HG02938 (cell line): ENCODE data around the gene BHLHA15.
A peak's percentile ranks its signal among the peaks of the same experiment; 100 is the strongest.

ENCODE experiments used
- ATAC-seq: cut with Tn5 transposase; IDR thresholded peaks from one replicate; pipeline ENCODE4 v1.9.1; 2021; ENCODE audit warnings: mild to moderate bottlenecking, moderate library complexity; ENCODE audit not compliant: unreplicated experiment

BHLHA15 gene

GRCh38 chr7:98240961-98241673 lies 29.9 kb downstream of the BHLHA15 start:
- ATAC-seq: no peak

DNA sequence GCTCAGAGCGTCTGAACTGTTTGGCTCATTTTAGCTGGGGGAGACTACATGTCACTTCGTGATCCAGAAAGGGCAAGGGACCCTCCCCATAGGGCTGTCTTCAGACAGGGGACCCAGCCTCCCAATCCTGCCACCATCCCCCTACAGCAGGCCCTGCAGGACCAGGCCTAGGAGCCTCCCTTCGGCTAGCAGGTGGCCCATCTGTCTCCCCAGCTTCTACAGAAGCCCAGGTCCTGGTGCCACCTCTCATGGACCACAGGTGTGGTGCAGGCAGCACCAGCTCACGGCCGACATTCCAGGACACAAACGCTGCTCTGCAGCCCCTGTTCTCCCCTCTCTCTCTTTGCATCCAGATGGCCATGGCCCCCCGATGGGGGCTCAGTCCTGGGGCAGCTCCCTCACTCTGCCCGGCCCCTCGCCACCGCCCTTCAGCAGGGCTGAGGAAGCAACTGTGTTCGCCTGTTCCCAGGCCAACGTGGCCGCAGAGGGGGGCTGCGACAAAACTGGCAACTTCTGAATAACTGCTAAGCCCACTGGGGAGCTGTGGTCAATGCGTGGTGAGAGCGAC lies 30.5 kb downstream of the BHLHA15 start:
- ATAC-seq: no peak

DNA sequence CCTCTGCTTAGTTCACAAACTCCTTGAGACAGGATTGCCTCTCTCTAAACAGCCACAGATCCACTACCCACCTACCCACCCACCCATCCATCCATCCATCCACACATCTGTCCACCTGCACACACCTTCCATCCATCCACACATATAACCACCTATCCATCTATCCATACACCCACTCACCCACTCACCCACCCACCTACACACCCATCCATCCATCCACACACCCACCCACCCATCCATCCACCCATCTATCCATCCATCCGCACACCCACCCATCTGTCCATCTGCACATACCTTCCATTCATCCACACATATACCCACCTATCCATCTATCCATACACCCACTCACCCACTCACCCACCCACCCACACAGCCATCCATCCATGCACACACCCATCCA lies 31.1 kb downstream of the BHLHA15 start:
- ATAC-seq: no peak

DNA sequence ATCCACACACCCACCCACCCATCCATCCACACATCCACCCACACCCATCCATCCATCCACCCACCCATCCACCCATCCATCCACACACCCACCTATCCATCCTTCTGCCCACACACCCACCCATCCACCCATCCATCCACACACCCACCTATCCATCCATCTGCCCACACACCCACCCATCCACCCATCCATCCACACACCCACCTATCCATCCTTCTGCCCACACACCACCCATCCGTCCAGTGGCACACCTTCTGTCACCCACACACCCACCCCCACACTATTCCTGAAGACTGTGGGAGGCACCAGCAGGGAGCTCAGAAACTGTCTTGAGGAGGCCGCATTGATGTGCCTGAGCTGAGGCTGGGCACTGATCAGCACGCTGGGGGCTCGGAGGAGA lies 31.7 kb downstream of the BHLHA15 start:
- no peak for ATAC-seq

- no peak for ATAC-seq
These were observed 33.6 kb downstream of the BHLHA15 start for GRCh38 chr7:98244871-98245270.

DNA sequence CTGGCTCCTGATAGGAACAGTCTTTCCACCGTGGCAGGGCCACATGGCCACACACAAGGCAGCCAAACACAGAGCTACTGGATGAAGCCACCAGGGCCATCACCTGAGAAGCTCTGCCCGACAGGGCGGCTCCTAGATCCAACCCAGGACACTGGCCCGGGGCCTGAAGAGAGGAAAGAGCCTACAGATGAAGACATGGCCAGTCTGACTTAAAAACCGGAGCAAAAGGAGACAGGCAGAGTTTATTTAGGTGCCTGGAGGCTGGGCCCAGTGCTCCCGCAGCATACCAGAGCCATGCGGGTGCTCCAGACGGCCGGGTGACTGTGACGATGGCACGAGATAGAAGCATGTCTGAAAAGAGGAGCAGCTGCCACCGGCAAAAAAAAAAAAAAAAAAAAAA lies 36.9 kb downstream of the BHLHA15 start:
- ATAC-seq: no peak

GRCh38 chr7:98249106-98249505 lies 37.9 kb downstream of the BHLHA15 start:
- no peak for ATAC-seq

DNA sequence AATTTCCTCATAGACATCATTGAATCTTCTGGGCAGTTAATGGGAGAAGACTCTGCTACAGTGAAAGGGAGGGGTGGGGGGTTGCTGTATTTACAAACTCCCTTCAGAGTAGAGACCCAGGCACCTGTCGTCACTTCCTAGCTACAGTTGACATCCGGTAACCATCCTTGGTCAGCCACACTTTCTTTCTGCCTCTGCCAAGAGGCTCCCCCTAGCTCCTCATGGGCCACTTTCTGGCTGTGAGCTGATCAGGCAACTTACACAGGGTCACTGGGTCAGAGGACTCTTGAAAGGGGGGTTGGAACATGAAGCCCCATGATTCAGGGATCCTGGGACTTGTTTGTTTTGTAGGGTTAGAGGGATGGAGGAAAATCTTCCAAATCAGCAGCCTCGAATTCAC lies 39.5 kb downstream of the BHLHA15 start:
- ATAC-seq: no peak

GRCh38 chr7:98251231-98251600 lies 40.0 kb downstream of the BHLHA15 start:
- peak; percentile 33 for ATAC-seq

DNA sequence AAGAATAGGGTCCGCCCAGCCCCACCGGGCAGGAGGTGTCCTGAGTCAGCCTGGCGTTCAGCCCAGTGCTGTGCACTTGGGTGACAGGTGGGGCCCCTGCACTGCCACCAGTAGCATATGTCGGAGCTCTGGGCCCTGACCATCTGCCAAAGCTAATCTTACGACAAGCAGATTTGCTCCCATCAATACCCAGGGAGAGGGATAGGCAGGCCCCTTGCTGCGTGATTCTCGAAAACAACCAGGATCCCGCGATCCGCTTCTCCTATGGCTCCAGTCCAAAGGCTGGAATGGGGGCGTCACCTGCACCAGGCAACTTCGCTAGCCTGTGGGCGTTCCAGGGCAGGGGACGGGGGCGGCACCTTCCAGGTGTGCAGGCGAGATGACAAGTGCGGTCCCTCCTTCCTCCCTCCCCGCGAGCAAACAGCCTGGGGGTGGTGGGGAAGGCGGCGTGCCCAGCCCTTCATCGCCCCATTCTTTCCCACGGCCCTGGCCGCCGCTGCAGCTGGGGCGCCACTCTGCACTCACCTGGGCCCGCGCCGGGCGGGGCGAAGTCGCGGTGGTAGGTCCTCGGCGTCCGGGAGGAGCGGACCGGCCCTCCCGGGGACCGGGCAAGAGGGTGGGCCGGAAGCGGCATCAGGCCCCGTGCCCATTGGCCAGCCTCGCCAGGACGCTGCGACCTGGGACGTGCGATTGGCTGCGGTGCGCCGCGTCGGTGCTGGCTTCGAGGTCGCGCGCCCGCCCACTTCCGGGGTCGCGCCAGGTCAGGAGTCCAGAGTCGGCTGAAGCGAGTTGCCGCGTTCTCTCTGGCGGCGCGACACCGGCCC lies 40.6 kb downstream of the BHLHA15 start, which contains the start of gene TECPR1:
TECPR1 (minus strand) TSS at position 632 of the 824 bp plus-strand sequence. CDS start 6,086 bp downstream, outside the sequence.
- ATAC-seq: peak; percentile 94

GRCh38 chr7:98252425-98253054 lies 41.3 kb downstream of the BHLHA15 start:
- peak; percentile 34 for ATAC-seq

- ATAC-seq: no peak
These were observed 43.3 kb downstream of the BHLHA15 start for GRCh38 chr7:98254516-98254915.

DNA sequence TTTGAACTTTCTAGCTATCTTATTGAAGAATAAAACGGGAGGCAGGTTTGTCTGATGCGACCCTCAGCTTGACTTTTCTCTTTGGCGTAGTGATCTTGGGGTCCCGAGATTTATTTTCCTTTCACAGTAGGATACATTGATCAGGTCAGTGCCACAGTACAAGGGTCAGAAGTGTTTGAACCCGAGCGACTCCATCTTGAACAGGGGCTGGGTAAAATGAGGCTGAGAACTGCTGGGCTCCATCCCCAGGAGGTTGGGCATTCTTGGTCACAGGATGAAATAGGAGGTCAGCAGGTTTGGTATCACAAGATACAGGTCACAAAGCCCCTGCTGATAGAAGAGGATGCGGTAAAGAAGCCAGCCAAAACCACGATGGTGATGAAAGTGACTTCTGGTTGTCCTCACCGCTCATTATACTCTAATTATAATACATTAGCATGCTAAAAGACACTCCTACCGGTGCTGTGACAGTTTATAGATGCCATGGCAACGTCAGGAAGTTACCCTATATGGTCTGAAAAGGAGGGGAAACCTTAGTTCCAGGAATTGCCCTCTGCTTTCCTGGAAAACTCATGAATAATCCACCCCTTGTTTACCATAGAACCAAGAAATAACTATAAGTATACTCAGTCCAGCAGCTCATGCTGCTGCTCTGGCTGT lies 43.8 kb downstream of the BHLHA15 start:
- no peak for ATAC-seq

GRCh38 chr7:98256431-98256830 lies 45.2 kb downstream of the BHLHA15 start:
- ATAC-seq: no peak

GRCh38 chr7:98257701-98258100 lies 46.5 kb downstream of the BHLHA15 start:
- no peak for ATAC-seq
